Adipocyte (in vitro differentiated cells): ENCODE results near the gene CD86.
A peak's percentile ranks its signal among the peaks of the same experiment; 100 is the strongest.

ENCODE experiments used
- DNase-seq: peaks from one replicate; pipeline ENCODE4 v3.0.0-alpha.2; 2015; ENCODE audit warnings: low read depth
- H3K27me3 ChIP-seq: replicated peaks from 2 replicates; pipeline ENCODE4 v1.7.0; 2013; ENCODE audit warnings: mild to moderate bottlenecking, low read length, moderate library complexity; ENCODE audit not compliant: control insufficient read depth, insufficient read depth
- H3K36me3 ChIP-seq: 2 replicates; pipeline ENCODE4 v1.7.0; 2013; ENCODE audit warnings: low read length, mild to moderate bottlenecking, moderate library complexity; ENCODE audit not compliant: control insufficient read depth, insufficient read depth, severe bottlenecking
- H3K4me1 ChIP-seq: 2 replicates; pipeline ENCODE4 v1.7.0; 2013; ENCODE audit warnings: mild to moderate bottlenecking, low read length, moderate library complexity; ENCODE audit not compliant: control insufficient read depth, insufficient read depth
- H3K4me3 ChIP-seq: 2 replicates; pipeline ENCODE4 v1.7.0; 2013; ENCODE audit warnings: mild to moderate bottlenecking, low read length, moderate library complexity
- H3K9ac ChIP-seq: 2 replicates; pipeline ENCODE4 v1.7.0; 2013; ENCODE audit warnings: mild to moderate bottlenecking, low read length, moderate library complexity
- H3K9me3 ChIP-seq: 2 replicates; pipeline ENCODE4 v1.7.0; 2013; ENCODE audit warnings: mild to moderate bottlenecking, low read length, moderate library complexity; ENCODE audit not compliant: control insufficient read depth

The CD86 gene

GRCh38 chr3:122094693-122095092 is 39.5 kb downstream of the CD86 start:
- H3K27me3 ChIP-seq = peaks cover 29% of the 10 kb centered on the region
- H3K9me3 ChIP-seq = no peaks in the 10 kb centered on the region
- H3K36me3 ChIP-seq = no peaks in the 10 kb centered on the region
- H3K4me3 ChIP-seq = no peak overlapping the region
- H3K9ac ChIP-seq = no peak overlapping the region
- no peaks in the 10 kb centered on the region for H3K4me1 ChIP-seq
- no peak for DNase-seq

- H3K27me3 ChIP-seq = peaks cover 27% of the 10 kb centered on the region
- no peaks in the 10 kb centered on the region for H3K36me3 ChIP-seq
- H3K4me3 ChIP-seq = no peak overlapping the region
- no peaks in the 10 kb centered on the region for H3K9me3 ChIP-seq
- no peak overlapping the region for H3K9ac ChIP-seq
- no peaks in the 10 kb centered on the region for H3K4me1 ChIP-seq
- DNase-seq = no peak
Observed at GRCh38 chr3:122097141-122097540, 42.0 kb downstream of the CD86 start.

GRCh38 chr3:122098611-122099010 is 43.4 kb downstream of the CD86 start:
- no peak overlapping the region for H3K4me3 ChIP-seq
- no peak overlapping the region for H3K9ac ChIP-seq
- H3K36me3 ChIP-seq = no peaks in the 10 kb centered on the region
- no peaks in the 10 kb centered on the region for H3K4me1 ChIP-seq
- no peak for DNase-seq
- no peaks in the 10 kb centered on the region for H3K9me3 ChIP-seq
- peaks cover 26% of the 10 kb centered on the region for H3K27me3 ChIP-seq

- Histone ChIP-seq H3K36me3 (no peaks in the 10 kb centered on the region), H3K9ac (no peak overlapping the region)
- no peak for DNase-seq
Observed at GRCh38 chr3:122099255-122099654, 44.1 kb downstream of the CD86 start.

GRCh38 chr3:122100083-122100482 is 44.9 kb downstream of the CD86 start:
- Histone ChIP-seq H3K4me3 (no peak overlapping the region), H3K27me3 (peaks cover 23% of the 10 kb centered on the region), H3K36me3 (no peaks in the 10 kb centered on the region), H3K9ac (no peak overlapping the region), H3K4me1 (no peaks in the 10 kb centered on the region), H3K9me3 (no peaks in the 10 kb centered on the region)
- no peak for DNase-seq

More at GRCh38 chr3:122099255-122099654, 44.1 kb downstream of the CD86 start:
- H3K27me3 ChIP-seq = peaks cover 23% of the 10 kb centered on the region
- no peaks in the 10 kb centered on the region for H3K4me1 ChIP-seq
- no peaks in the 10 kb centered on the region for H3K9me3 ChIP-seq
- no peak overlapping the region for H3K4me3 ChIP-seq

GRCh38 chr3:122100591-122101463 is 45.7 kb downstream of the CD86 start:
- H3K9me3 ChIP-seq = no peaks in the 10 kb centered on the region
- H3K4me3 ChIP-seq = no peak overlapping the region
- no peaks in the 10 kb centered on the region for H3K36me3 ChIP-seq
- H3K27me3 ChIP-seq = peaks cover 23% of the 10 kb centered on the region
- H3K9ac ChIP-seq = no peak overlapping the region
- H3K4me1 ChIP-seq = no peaks in the 10 kb centered on the region
- no peak for DNase-seq

- Histone ChIP-seq H3K9ac (no peak overlapping the region), H3K36me3 (no peaks in the 10 kb centered on the region), H3K4me3 (no peak overlapping the region), H3K9me3 (no peaks in the 10 kb centered on the region), H3K27me3 (peaks cover 23% of the 10 kb centered on the region), H3K4me1 (no peaks in the 10 kb centered on the region)
- DNase-seq = peak; percentile 66
Observed at GRCh38 chr3:122101646-122102045, 46.5 kb downstream of the CD86 start.

- no peak overlapping the region for H3K4me3 ChIP-seq
- H3K36me3 ChIP-seq = no peaks in the 10 kb centered on the region
- no peaks in the 10 kb centered on the region for H3K9me3 ChIP-seq
- H3K9ac ChIP-seq = no peak overlapping the region
- no peak for DNase-seq
- H3K4me1 ChIP-seq = no peaks in the 10 kb centered on the region
- H3K27me3 ChIP-seq = peaks cover 18% of the 10 kb centered on the region
Observed at GRCh38 chr3:122102191-122102935, 47.2 kb downstream of the CD86 start.

GRCh38 chr3:122103821-122104514 is 48.8 kb downstream of the CD86 start:
- no peak for DNase-seq
- Histone ChIP-seq H3K36me3 (no peaks in the 10 kb centered on the region), H3K4me1 (no peaks in the 10 kb centered on the region), H3K9ac (no peak overlapping the region), H3K9me3 (no peaks in the 10 kb centered on the region), H3K27me3 (peaks cover 18% of the 10 kb centered on the region), H3K4me3 (no peak overlapping the region)

- Histone ChIP-seq H3K9ac (no peak overlapping the region), H3K36me3 (no peaks in the 10 kb centered on the region), H3K4me1 (no peaks in the 10 kb centered on the region), H3K4me3 (no peak overlapping the region), H3K27me3 (peaks cover 15% of the 10 kb centered on the region), H3K9me3 (no peaks in the 10 kb centered on the region)
- no peak for DNase-seq
Observed at GRCh38 chr3:122104515-122105194, 49.5 kb downstream of the CD86 start.
